Adipose tissue (tissue), 3 donors: ENCODE results near the gene ZNF793. TPM values are rescaled to one million over a fixed set of nuclear protein-coding genes. Genes with fewer than 3 reads are reported as not detected.
A peak's percentile ranks its signal among the peaks of the same experiment; 100 is the strongest.

Experiments
- H3K27ac ChIP-seq: one replicate; pipeline ENCODE4 v1.5.1; 2013; ENCODE audit warnings: low read depth, low read length
- WGBS, 3 donors: extraction: QIAGEN DNeasy Blood & Tissue Kit; methylation state at CpG; one replicate each; pipeline ENCODE4 v1.1.7; 2013; 5-methylcytosine and 5-hydroxymethylcytosine counted together
- polyA plus RNA-seq, 3 donors: library from polyadenylated mRNA; stranded (reverse); fragments of 200-250 nt; gene quantifications; one replicate each; pipeline ENCODE4 v1.2.3, GENCODE V29; 2013
- donor health status: healthy with polysubstance abuse.
- donor health status: Bipolar disorder and iron deficiency.
- donor health status: healthy.

The ZNF793 gene
- 1 to 10 TPM in 2 of 3 donors, under 1 TPM in 1; 0.58 to 2.8 (median 1.1) TPM for polyA plus RNA-seq

DNA sequence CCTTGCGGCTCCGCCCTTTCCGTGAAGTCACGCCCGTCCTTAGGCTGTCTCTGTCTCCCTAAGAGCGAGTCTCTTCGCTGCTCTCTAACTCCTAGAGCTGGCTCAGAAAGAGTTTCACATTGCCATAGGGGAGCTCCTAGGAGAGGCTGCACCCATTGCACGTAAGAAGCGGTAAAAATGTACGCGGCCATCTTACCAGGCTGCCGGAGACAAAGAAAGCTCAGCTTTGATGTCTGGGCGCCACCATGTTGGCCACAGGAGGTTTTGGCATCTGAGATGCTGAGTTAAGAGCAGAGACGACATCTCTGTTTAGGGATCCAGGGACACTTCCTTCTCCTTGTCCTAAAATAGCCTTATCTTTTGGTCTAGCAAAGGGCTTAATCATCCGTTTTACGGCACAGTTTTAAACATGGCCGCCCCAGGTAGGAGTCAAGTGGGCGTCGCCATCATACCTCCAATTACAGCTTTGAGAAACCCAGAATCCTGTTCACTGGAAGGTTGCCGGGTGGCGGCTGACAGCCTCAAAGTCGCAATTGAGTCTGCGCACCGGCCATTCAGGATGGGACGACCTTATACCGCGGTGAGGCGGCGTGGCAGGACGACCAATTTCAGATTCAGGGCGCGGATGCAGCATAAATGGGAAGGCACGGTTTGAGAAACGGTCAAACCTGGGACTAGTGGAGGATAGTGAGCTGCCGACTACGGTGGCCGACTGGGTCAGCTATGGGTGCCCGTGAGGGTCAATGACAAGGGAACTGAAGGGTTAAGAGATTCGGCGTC lies at the start of gene ZNF793:
Gene ZNF793 (plus strand): TSS at position 553 of the 780 bp plus-strand sequence. CDS start 16,501 bp downstream, outside the sequence.
- WGBS, 3 donors: 0 to 1% (median 1%) methylated on average over 40 of the region's 40 CpGs
- H3K27ac ChIP-seq: no peak within 1 kb of the TSS

DNA sequence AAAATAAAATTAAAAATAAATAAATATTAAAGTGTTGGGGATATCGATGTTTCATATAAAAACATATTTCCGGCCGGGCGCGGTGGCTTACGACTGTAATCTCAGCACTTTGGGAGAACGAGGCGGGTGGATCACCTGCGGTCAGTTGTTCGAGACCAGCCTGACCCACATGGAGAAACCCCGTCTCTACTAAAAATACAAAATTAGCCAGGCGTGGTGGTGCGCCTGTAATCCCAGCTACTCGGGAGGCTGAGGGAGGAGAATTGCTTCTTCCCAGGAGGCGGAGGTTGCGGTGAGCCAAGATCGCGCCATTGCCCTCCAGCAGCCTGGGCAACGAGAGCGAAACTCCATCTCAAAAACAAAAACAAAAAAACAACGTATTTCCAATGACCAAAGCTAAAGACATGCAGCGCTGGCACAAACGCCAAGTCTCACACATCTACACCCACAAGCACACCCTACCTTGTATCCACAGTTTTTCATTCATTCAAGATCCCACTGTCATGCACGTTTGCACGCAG lies 40.4 kb upstream of the ZNF793 start:
- no peak overlapping the region for H3K27ac ChIP-seq
- WGBS, 3 donors: 24 to 40% (median 30%) methylated on average over 25 of the region's 25 CpGs

GRCh38 chr19:37466798-37467607 lies 39.7 kb upstream of the ZNF793 start, which contains the start of gene ZNF569:
ZNF569 (minus strand) TSS chr19:37467444; CDS start chr19:37444921, 22,523 bp downstream.
- H3K27ac ChIP-seq: peak within 1 kb of the TSS; percentile 64

GRCh38 chr19:37467608-37468090 lies 39.1 kb upstream of the ZNF793 start:
- WGBS, 3 donors: 26 to 48% (median 41%) methylated on average over 18 of the region's 18 CpGs
- H3K27ac ChIP-seq: no peak overlapping the region

More at GRCh38 chr19:37466798-37467607, 39.7 kb upstream of the ZNF793 start, which contains the start of gene ZNF569:
- 0% methylated on average over 58 to 62 of the region's 62 CpGs for WGBS, 3 donors

DNA sequence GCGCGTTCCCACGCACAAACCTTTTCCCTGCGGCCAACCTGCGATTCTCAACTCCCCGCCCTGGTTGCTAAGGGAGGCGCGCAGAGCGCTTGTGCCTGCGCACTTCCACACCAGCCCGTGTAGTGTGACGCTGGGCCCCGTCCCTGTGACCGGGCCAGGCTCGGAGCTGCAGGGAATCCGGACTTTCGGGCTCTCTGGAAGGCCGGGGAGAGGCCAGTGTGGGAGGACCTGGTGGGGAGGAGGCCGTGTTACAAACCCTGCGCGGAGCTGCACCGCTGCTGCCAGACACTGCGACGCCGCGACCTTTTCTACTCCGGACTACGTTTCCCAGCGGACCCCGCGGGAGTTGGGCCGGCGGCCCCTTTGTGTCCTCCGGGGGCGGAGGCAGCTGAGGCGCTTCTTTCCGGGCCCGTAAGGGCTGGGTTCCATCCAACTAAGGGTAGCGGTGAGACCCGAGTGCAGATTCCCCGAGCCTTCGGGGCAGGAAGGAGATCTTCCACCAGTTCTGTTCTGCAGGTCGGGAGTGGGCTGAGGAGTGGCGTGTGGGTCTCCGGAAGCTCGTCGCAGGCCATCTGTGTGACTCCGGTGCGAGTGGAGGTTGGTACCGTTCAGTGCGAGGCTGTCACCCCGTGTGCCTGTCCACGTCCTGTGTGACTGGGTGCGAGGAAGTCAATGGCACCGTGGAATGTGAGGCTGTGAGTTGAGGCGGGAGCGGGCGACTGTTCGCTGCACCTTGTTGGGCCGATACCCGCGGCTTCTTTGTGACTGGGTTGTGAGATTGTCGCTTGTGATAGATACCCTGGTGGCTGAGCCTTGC lies 37.6 kb upstream of the ZNF793 start, which contains the start of gene ZNF570:
Gene ZNF570 (plus strand): TSS at position 396 of the 817 bp plus-strand sequence. CDS start 999 bp downstream, outside the sequence.
- H3K27ac ChIP-seq: no peak within 1 kb of the TSS
- 0% methylated on average over 63 of the region's 63 CpGs for WGBS, 3 donors

DNA sequence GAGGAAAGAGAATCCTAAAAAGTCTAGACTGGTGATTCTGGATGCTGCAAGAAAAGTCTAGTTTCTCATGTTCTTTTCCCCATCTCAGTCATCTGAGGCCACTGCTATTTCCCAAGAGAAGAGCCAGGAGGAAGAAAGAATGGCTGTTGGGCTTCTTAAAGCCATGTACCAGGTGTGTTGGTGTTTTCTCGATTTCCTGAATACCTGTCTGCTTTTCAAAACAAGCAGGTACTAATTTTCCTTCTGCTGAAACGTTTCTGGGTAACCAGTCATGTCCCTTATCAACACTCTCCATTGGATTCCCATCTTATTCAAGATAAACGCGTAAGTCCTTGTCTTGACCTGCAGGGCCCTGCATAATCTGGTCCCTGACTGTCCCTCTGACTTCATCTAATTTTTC lies 36.5 kb upstream of the ZNF793 start:
- no peak overlapping the region for H3K27ac ChIP-seq
- WGBS, 3 donors: 65 to 88% (median 85%) methylated on average over 4 of the region's 4 CpGs

- WGBS, 3 donors: 95 to 97% (median 97%) methylated on average over 9 of the region's 9 CpGs
- no peak overlapping the region for H3K27ac ChIP-seq
Measured at GRCh38 chr19:37472165-37472564, 34.6 kb upstream of the ZNF793 start.

- 95 to 96% (median 95%) methylated on average over 8 of the region's 8 CpGs for WGBS, 3 donors
- no peak overlapping the region for H3K27ac ChIP-seq
Measured at GRCh38 chr19:37484406-37485168, 22.2 kb upstream of the ZNF793 start.

DNA sequence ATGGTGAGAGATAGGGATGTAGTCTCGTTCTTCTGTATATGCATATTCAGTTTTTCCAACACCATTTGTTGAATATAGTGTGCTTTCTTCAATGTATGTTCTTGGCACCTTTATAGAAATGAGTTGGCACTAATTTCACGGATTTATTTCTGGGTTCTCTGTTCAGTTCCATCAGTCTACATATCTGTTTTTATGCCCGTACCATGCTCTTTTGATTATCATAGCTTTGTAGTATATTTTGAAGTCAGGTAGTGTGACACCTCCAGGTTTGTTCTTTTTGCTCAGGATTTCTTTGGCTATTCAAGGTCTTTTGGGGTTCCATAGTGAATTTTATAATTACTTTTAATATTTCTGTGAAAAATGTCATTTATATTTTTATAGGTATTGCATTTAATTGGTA lies 14.5 kb upstream of the ZNF793 start:
- H3K27ac ChIP-seq: no peak overlapping the region
- WGBS, 3 donors: 70 to 75% (median 73%) methylated on average over 3 of the region's 3 CpGs

DNA sequence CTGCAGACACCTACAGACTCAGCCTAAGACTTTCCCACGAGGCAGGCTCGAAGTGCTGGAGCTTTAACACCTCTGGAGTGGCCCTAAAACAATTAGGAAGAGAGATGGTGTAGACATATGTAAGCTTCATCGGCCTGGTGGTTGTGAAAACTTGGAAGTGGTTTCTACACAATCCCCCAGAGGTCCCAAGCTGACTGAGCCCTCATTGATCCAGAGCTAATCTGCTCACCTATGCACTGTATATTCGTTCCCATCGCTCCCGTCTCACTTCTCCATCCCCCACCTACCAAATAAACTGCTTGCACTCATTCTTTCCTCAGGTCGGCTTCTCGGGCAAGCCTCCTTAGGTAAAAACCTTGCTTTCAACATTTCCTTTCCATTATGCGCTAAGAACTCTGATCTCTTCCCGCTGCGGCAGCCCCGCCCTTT lies 767 bp upstream of the ZNF793 start:
- WGBS, 3 donors: 1 to 3% (median 2%) methylated on average over 12 of the region's 12 CpGs
- H3K27ac ChIP-seq: no peak overlapping the region

- H3K27ac ChIP-seq: no peak overlapping the region
- 1 to 2% (median 2%) methylated on average over 9 of the region's 9 CpGs for WGBS, 3 donors
Measured at GRCh38 chr19:37507167-37507464, 377 bp downstream of the ZNF793 start.

DNA sequence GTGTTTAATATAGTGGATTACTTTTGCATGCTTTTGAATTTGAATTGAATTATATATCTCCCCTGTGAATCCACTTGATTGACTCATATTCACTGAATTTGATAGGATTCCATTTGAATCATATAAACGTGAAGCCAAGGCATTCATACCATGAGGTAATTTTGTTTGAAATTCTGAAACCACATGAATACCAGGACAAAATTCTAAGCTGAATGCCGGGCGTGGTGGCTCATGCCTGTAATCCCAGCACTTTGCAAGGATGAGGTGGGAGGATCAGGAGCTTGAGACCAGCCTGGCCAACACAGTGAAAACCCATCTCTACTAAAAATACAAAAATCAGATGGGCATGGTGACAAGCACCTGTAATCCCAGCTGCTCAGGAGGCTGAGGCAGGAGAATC lies 4.4 kb downstream of the ZNF793 start:
- WGBS, 3 donors: 90 to 95% (median 94%) methylated on average over 3 of the region's 3 CpGs

GRCh38 chr19:37511821-37512220 lies 5.1 kb downstream of the ZNF793 start:
- no peak overlapping the region for H3K27ac ChIP-seq
- WGBS, 3 donors: 96 to 99% (median 96%) methylated on average over 3 of the region's 3 CpGs

More for the DNA sequence above, 4.4 kb downstream of the ZNF793 start:
- H3K27ac ChIP-seq: no peak overlapping the region

DNA sequence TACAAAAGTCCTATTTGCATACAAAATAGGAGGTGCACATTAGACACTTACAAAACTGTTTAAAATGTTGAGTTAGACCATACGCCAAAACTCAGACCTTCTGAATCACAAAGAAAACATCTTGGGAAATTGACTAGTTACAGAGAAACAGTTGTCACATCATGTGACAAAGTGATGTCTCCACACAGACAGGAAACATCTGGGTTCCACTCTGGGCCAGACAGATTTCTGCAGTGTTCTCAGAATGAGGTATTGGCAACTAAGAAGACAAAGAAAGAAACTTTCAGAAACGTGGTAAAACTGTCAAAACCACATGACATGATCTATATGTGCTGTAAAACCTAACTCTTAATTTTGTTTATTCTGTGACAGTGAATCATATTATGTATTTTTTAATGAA lies 6.7 kb downstream of the ZNF793 start:
- H3K27ac ChIP-seq: no peak overlapping the region
- WGBS, 3 donors: 44 to 72% (median 53%) methylated on average over 2 of the region's 2 CpGs

GRCh38 chr19:37519890-37520289 lies 13.2 kb downstream of the ZNF793 start:
- WGBS, 3 donors: 59 to 72% (median 62%) methylated on average over 2 of the region's 2 CpGs

GRCh38 chr19:37537391-37537947 lies 30.7 kb downstream of the ZNF793 start:
- H3K27ac ChIP-seq: no peak overlapping the region
- 95 to 99% (median 96%) methylated on average over 7 of the region's 7 CpGs for WGBS, 3 donors

More at GRCh38 chr19:37519890-37520289, 13.2 kb downstream of the ZNF793 start:
- no peak overlapping the region for H3K27ac ChIP-seq
